ENCODE data around the gene PSEN1.

Gene PSEN1

GRCh38 chr14:73235531-73236155 lies 99.3 kb downstream of the PSEN1 start:
- peaks cover 26 to 28% of the 10 kb centered on the region in 2 donors for H3K4me1 ChIP-seq (ENCODE audit: control insufficient read depth in 1 of 2, insufficient read depth in 2 of 2, low read length in 2 of 2)
- H3K9ac ChIP-seq (ENCODE audit: low read depth in 1 of 2, low read length in 2 of 2): peak overlapping the region in 1 of 2 donors; percentile 14

GRCh38 chr14:73236157-73236556 lies 99.8 kb downstream of the PSEN1 start:
- H3K9me3 ChIP-seq (ENCODE audit: control insufficient read depth in 1 of 2, low read length in 2 of 2): no peaks in the 10 kb centered on the region
- H3K36me3 ChIP-seq (ENCODE audit: control insufficient read depth in 1 of 2, insufficient read depth in 2 of 2, low read length in 2 of 2): no peaks in the 10 kb centered on the region
- H3K27me3 ChIP-seq (ENCODE audit: control insufficient read depth in 1 of 2, insufficient read depth in 2 of 2, low read length in 2 of 2): peaks cover 10 to 23% of the 10 kb centered on the region in 2 donors
- no peak overlapping the region for H3K27ac ChIP-seq (ENCODE audit: low read depth, low read length)
- no peak overlapping the region for H3K4me3 ChIP-seq (ENCODE audit: low read depth in 1 of 2, low read length in 2 of 2)
- no peak overlapping the region for H3K9ac ChIP-seq (ENCODE audit: low read depth in 1 of 2, low read length in 2 of 2)
- H3K4me1 ChIP-seq (ENCODE audit: control insufficient read depth in 1 of 2, insufficient read depth in 2 of 2, low read length in 2 of 2): peaks cover 26 to 28% of the 10 kb centered on the region in 2 donors

More at GRCh38 chr14:73235531-73236155, 99.3 kb downstream of the PSEN1 start:
- Histone ChIP-seq H3K9me3 (ENCODE audit: control insufficient read depth in 1 of 2, low read length in 2 of 2) (no peaks in the 10 kb centered on the region), H3K27me3 (ENCODE audit: control insufficient read depth in 1 of 2, insufficient read depth in 2 of 2, low read length in 2 of 2) (peaks cover 10 to 23% of the 10 kb centered on the region in 2 donors), H3K36me3 (ENCODE audit: control insufficient read depth in 1 of 2, insufficient read depth in 2 of 2, low read length in 2 of 2) (no peaks in the 10 kb centered on the region), H3K4me3 (ENCODE audit: low read depth in 1 of 2, low read length in 2 of 2) (peak overlapping the region in 1 of 2 donors; percentile 27), H3K27ac (ENCODE audit: low read depth, low read length) (no peak overlapping the region)

- Histone ChIP-seq H3K4me1 (ENCODE audit: control insufficient read depth in 1 of 2, insufficient read depth in 2 of 2, low read length in 2 of 2) (peaks cover 27 to 28% of the 10 kb centered on the region in 2 donors), H3K4me3 (ENCODE audit: low read depth in 1 of 2, low read length in 2 of 2) (peak overlapping the region; percentile 58 to 60), H3K27me3 (ENCODE audit: control insufficient read depth in 1 of 2, insufficient read depth in 2 of 2, low read length in 2 of 2) (peaks cover 10 to 23% of the 10 kb centered on the region in 2 donors), H3K9ac (ENCODE audit: low read depth in 1 of 2, low read length in 2 of 2) (no peak overlapping the region), H3K27ac (ENCODE audit: low read depth, low read length) (no peak overlapping the region), H3K36me3 (ENCODE audit: control insufficient read depth in 1 of 2, insufficient read depth in 2 of 2, low read length in 2 of 2) (no peaks in the 10 kb centered on the region), H3K9me3 (ENCODE audit: control insufficient read depth in 1 of 2, low read length in 2 of 2) (no peaks in the 10 kb centered on the region)
Observed at GRCh38 chr14:73236752-73237218, 100.5 kb downstream of the PSEN1 start.

- Histone ChIP-seq H3K27me3 (ENCODE audit: control insufficient read depth in 1 of 2, insufficient read depth in 2 of 2, low read length in 2 of 2) (peaks cover 10 to 23% of the 10 kb centered on the region in 2 donors), H3K27ac (ENCODE audit: low read depth, low read length) (peak within 1 kb of the TSS; percentile 50), H3K36me3 (ENCODE audit: control insufficient read depth in 1 of 2, insufficient read depth in 2 of 2, low read length in 2 of 2) (no peaks in the 10 kb centered on the region), H3K4me1 (ENCODE audit: control insufficient read depth in 1 of 2, insufficient read depth in 2 of 2, low read length in 2 of 2) (peaks cover 28 to 31% of the 10 kb centered on the region in 2 donors), H3K9me3 (ENCODE audit: control insufficient read depth in 1 of 2, low read length in 2 of 2) (no peaks in the 10 kb centered on the region), H3K9ac (ENCODE audit: low read depth in 1 of 2, low read length in 2 of 2) (peak within 1 kb of the TSS in 1 of 2 donors; percentile 33), H3K4me3 (ENCODE audit: low read depth in 1 of 2, low read length in 2 of 2) (peak within 1 kb of the TSS; percentile 58 to 60)
Observed at GRCh38 chr14:73237219-73237785, 101.0 kb downstream of the PSEN1 start, which contains the start of gene PAPLN. PAPLN (plus strand) TSS chr14:73237506; CDS start chr14:73239779, 2,273 bp downstream.

GRCh38 chr14:73237786-73238423 lies 101.6 kb downstream of the PSEN1 start:
- no peaks in the 10 kb centered on the region for H3K36me3 ChIP-seq (ENCODE audit: control insufficient read depth in 1 of 2, insufficient read depth in 2 of 2, low read length in 2 of 2)
- H3K4me3 ChIP-seq (ENCODE audit: low read depth in 1 of 2, low read length in 2 of 2): peak overlapping the region; percentile 58 to 60
- peak overlapping the region in 1 of 2 donors; percentile 33 for H3K9ac ChIP-seq (ENCODE audit: low read depth in 1 of 2, low read length in 2 of 2)
- H3K9me3 ChIP-seq (ENCODE audit: control insufficient read depth in 1 of 2, low read length in 2 of 2): no peaks in the 10 kb centered on the region
- H3K4me1 ChIP-seq (ENCODE audit: control insufficient read depth in 1 of 2, insufficient read depth in 2 of 2, low read length in 2 of 2): peaks cover 28 to 30% of the 10 kb centered on the region in 2 donors
- peaks cover 10 to 23% of the 10 kb centered on the region in 2 donors for H3K27me3 ChIP-seq (ENCODE audit: control insufficient read depth in 1 of 2, insufficient read depth in 2 of 2, low read length in 2 of 2)
- H3K27ac ChIP-seq (ENCODE audit: low read depth, low read length): peak overlapping the region; percentile 50

- Histone ChIP-seq H3K9ac (ENCODE audit: low read depth in 1 of 2, low read length in 2 of 2) (peak overlapping the region in 1 of 2 donors; percentile 33), H3K4me1 (ENCODE audit: control insufficient read depth in 1 of 2, insufficient read depth in 2 of 2, low read length in 2 of 2) (peaks cover 28% of the 10 kb centered on the region in 2 donors), H3K27ac (ENCODE audit: low read depth, low read length) (peak overlapping the region; percentile 50), H3K4me3 (ENCODE audit: low read depth in 1 of 2, low read length in 2 of 2) (peak overlapping the region; percentile 58 to 60), H3K27me3 (ENCODE audit: control insufficient read depth in 1 of 2, insufficient read depth in 2 of 2, low read length in 2 of 2) (peaks cover 10 to 23% of the 10 kb centered on the region in 2 donors), H3K36me3 (ENCODE audit: control insufficient read depth in 1 of 2, insufficient read depth in 2 of 2, low read length in 2 of 2) (no peaks in the 10 kb centered on the region), H3K9me3 (ENCODE audit: control insufficient read depth in 1 of 2, low read length in 2 of 2) (no peaks in the 10 kb centered on the region)
Observed at GRCh38 chr14:73238424-73238852, 102.1 kb downstream of the PSEN1 start.

GRCh38 chr14:73238941-73239340 lies 102.6 kb downstream of the PSEN1 start:
- H3K4me1 ChIP-seq (ENCODE audit: control insufficient read depth in 1 of 2, insufficient read depth in 2 of 2, low read length in 2 of 2): peaks cover 28% of the 10 kb centered on the region in 2 donors
- H3K36me3 ChIP-seq (ENCODE audit: control insufficient read depth in 1 of 2, insufficient read depth in 2 of 2, low read length in 2 of 2): no peaks in the 10 kb centered on the region
- H3K4me3 ChIP-seq (ENCODE audit: low read depth in 1 of 2, low read length in 2 of 2): peak overlapping the region; percentile 6 to 34
- no peak overlapping the region for H3K27ac ChIP-seq (ENCODE audit: low read depth, low read length)
- H3K27me3 ChIP-seq (ENCODE audit: control insufficient read depth in 1 of 2, insufficient read depth in 2 of 2, low read length in 2 of 2): peaks cover 10 to 23% of the 10 kb centered on the region in 2 donors
- H3K9ac ChIP-seq (ENCODE audit: low read depth in 1 of 2, low read length in 2 of 2): no peak overlapping the region
- no peaks in the 10 kb centered on the region for H3K9me3 ChIP-seq (ENCODE audit: control insufficient read depth in 1 of 2, low read length in 2 of 2)

- H3K9ac ChIP-seq (ENCODE audit: low read depth in 1 of 2, low read length in 2 of 2): no peak overlapping the region
- no peaks in the 10 kb centered on the region for H3K36me3 ChIP-seq (ENCODE audit: control insufficient read depth in 1 of 2, insufficient read depth in 2 of 2, low read length in 2 of 2)
- H3K27ac ChIP-seq (ENCODE audit: low read depth, low read length): no peak overlapping the region
- H3K4me3 ChIP-seq (ENCODE audit: low read depth in 1 of 2, low read length in 2 of 2): peak overlapping the region; percentile 22 to 40
- H3K9me3 ChIP-seq (ENCODE audit: control insufficient read depth in 1 of 2, low read length in 2 of 2): no peaks in the 10 kb centered on the region
- H3K27me3 ChIP-seq (ENCODE audit: control insufficient read depth in 1 of 2, insufficient read depth in 2 of 2, low read length in 2 of 2): peaks cover 10 to 23% of the 10 kb centered on the region in 2 donors
- peaks cover 28% of the 10 kb centered on the region in 2 donors for H3K4me1 ChIP-seq (ENCODE audit: control insufficient read depth in 1 of 2, insufficient read depth in 2 of 2, low read length in 2 of 2)
Observed at GRCh38 chr14:73239393-73240241, 103.3 kb downstream of the PSEN1 start.

- Histone ChIP-seq H3K9ac (ENCODE audit: low read depth in 1 of 2, low read length in 2 of 2) (no peak overlapping the region), H3K9me3 (ENCODE audit: control insufficient read depth in 1 of 2, low read length in 2 of 2) (no peaks in the 10 kb centered on the region), H3K27ac (ENCODE audit: low read depth, low read length) (no peak overlapping the region), H3K36me3 (ENCODE audit: control insufficient read depth in 1 of 2, insufficient read depth in 2 of 2, low read length in 2 of 2) (no peaks in the 10 kb centered on the region), H3K4me1 (ENCODE audit: control insufficient read depth in 1 of 2, insufficient read depth in 2 of 2, low read length in 2 of 2) (peaks cover 16 to 19% of the 10 kb centered on the region in 2 donors), H3K4me3 (ENCODE audit: low read depth in 1 of 2, low read length in 2 of 2) (no peak overlapping the region), H3K27me3 (ENCODE audit: control insufficient read depth in 1 of 2, insufficient read depth in 2 of 2, low read length in 2 of 2) (peaks cover 10 to 23% of the 10 kb centered on the region in 2 donors)
Observed at GRCh38 chr14:73240816-73241480, 104.6 kb downstream of the PSEN1 start.

Measured in duodenal mucosa (tissue), 2 donors.